HUDEP-2 (cell line): Measurements from ENCODE around the gene USP35.
A peak's percentile ranks its signal among the peaks of the same experiment; 100 is the strongest.
"Not testable (repeated sequence)": the region's sequence is repeated elsewhere in the genome, so short reads cannot be mapped to it uniquely, and the experiment has no call there.

ENCODE experiments used
- DNase-seq, 76 experiments: peaks; one replicate each; lab custom pipeline; 2025; ENCODE audit not compliant: unreplicated experiment in 76 of 76; lab: John Stamatoyannopoulos, UW

The USP35 gene

GRCh38 chr11:78228467-78228866, 39.7 kb downstream of the USP35 start:
- peak in 42 of 76 experiments; percentile 0 to 66 (median 30) for DNase-seq

GRCh38 chr11:78229106-78229505, 40.4 kb downstream of the USP35 start:
- DNase-seq: peak in 1 of 76 experiments; percentile 5

GRCh38 chr11:78230161-78230877, 41.6 kb downstream of the USP35 start:
- DNase-seq: peak in 70 of 76 experiments; percentile 16 to 93 (median 66)

GRCh38 chr11:78231962-78232501, 43.3 kb downstream of the USP35 start:
- no peak for DNase-seq

- not testable (repeated sequence) for DNase-seq
These were observed 44.3 kb downstream of the USP35 start for GRCh38 chr11:78233046-78233445.

GRCh38 chr11:78234006-78234405, 45.3 kb downstream of the USP35 start:
- no peak for DNase-seq

- DNase-seq: no peak
These were observed 48.8 kb downstream of the USP35 start for GRCh38 chr11:78237293-78238046.

GRCh38 chr11:78239781-78240180, 51.1 kb downstream of the USP35 start:
- no peak for DNase-seq

- no peak for DNase-seq
These were observed 52.8 kb downstream of the USP35 start for GRCh38 chr11:78241475-78241874.

GRCh38 chr11:78244080-78244479, 55.4 kb downstream of the USP35 start:
- no peak for DNase-seq

- no peak for DNase-seq
These were observed 56.0 kb downstream of the USP35 start for GRCh38 chr11:78244546-78245255.

GRCh38 chr11:78248191-78248590, 59.5 kb downstream of the USP35 start:
- no peak for DNase-seq

- no peak for DNase-seq
These were observed 60.2 kb downstream of the USP35 start for GRCh38 chr11:78248903-78249302.

- no peak for DNase-seq
These were observed 61.4 kb downstream of the USP35 start for GRCh38 chr11:78250099-78250498.

- no peak for DNase-seq
These were observed 62.5 kb downstream of the USP35 start for GRCh38 chr11:78251083-78251775.

- no peak for DNase-seq
These were observed 65.1 kb downstream of the USP35 start for GRCh38 chr11:78253797-78254196.

GRCh38 chr11:78254268-78254667, 65.5 kb downstream of the USP35 start:
- DNase-seq: no peak

GRCh38 chr11:78255919-78256318, 67.2 kb downstream of the USP35 start:
- no peak for DNase-seq

GRCh38 chr11:78256962-78257361, 68.2 kb downstream of the USP35 start:
- DNase-seq: peak in 73 of 76 experiments; percentile 6 to 80 (median 54)

- DNase-seq: no peak
These were observed 68.9 kb downstream of the USP35 start for GRCh38 chr11:78257654-78258053.
